ENCODE results near the gene BLOC1S1. TPM values are rescaled to one million over a fixed set of nuclear protein-coding genes. Genes with fewer than 3 reads are reported as not detected.

Gene BLOC1S1
- total and polyA plus RNA-seq, 5 experiments from 2014 or later, result 62.9 to 133 (median 84.3) TPM

DNA sequence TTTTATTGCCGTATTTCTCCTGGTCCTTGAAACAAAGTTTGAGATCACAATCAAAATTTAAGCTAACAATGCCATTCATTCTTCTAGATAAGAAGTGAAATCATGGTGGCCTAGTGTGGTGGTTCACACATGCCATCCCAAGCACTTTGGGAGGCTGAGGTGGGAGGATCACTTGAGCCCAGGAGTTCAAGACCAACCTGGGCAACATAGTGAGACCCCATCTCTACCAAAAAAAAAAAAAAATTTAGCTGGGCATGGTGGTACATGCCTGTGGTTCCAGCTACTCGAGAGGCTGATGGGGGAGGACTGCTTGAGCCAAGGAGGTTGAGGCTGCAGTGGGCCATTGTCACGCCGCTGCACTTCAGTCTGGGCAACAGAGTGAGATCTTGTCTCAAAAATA is 51.3 kb downstream of the BLOC1S1 start:
- no peak for ATAC-seq
- H3K27ac Mint-ChIP-seq, result no peak overlapping the region
- no peak for DNase-seq
- H3K9me3 Mint-ChIP-seq, result no peaks in the 10 kb centered on the region
- POLR2A ChIA-PET, result interaction anchor here (0.6 to 1.5 kb wide), 4 partner anchors 23 to 963 kb away, joined by 3 to 5 read pairs (median 4); partner anchors contain the start of gene RNF41
- no peak overlapping the region for H3K4me3 Mint-ChIP-seq
- peaks cover 0 to 60% (median 4%) of the 10 kb centered on the region in 3 donors for H3K36me3 Mint-ChIP-seq
- H3K4me1 Mint-ChIP-seq, result peaks cover 4 to 26% (median 16%) of the 10 kb centered on the region in 4 donors
- no peaks in the 10 kb centered on the region for H3K27me3 Mint-ChIP-seq

Other genes with a start within 250 kb of the BLOC1S1 start
- gene OR6C70, start 245.9 kb upstream of the BLOC1S1 start, total RNA-seq, result not detected
- not detected for gene OR6C70, start 245.9 kb upstream of the BLOC1S1 start, polyA plus RNA-seq
- gene OR6C68, start 223.7 kb upstream of the BLOC1S1 start, total RNA-seq, result not detected
- gene OR6C68, start 223.7 kb upstream of the BLOC1S1 start, polyA plus RNA-seq, result not detected
- not detected for gene OR6C4, start 166.4 kb upstream of the BLOC1S1 start, total RNA-seq
- not detected for gene OR6C4, start 166.4 kb upstream of the BLOC1S1 start, polyA plus RNA-seq
- gene OR2AP1, start 143.6 kb upstream of the BLOC1S1 start, total RNA-seq, result not detected
- not detected for gene OR2AP1, start 143.6 kb upstream of the BLOC1S1 start, polyA plus RNA-seq
- gene OR10P1, start 79.2 kb upstream of the BLOC1S1 start, total RNA-seq, result not detected
- gene OR10P1, start 79.2 kb upstream of the BLOC1S1 start, polyA plus RNA-seq, result not detected
- 1 to 10 TPM; 5.2 to 7.0 TPM for gene ITGA7, start 8.1 kb upstream of the BLOC1S1 start, total RNA-seq
- gene ITGA7, start 8.1 kb upstream of the BLOC1S1 start, polyA plus RNA-seq, result 1 to 10 TPM in 2 of 3 donors, not detected in 1; 1.5 to 1.7 TPM
- 10 to 100 TPM; 28.8 to 30.4 TPM for gene RDH5, start 4.3 kb downstream of the BLOC1S1 start, total RNA-seq
- 1 to 10 TPM in 2 of 3 donors, not detected in 1; 1.0 to 1.4 TPM for gene RDH5, start 4.3 kb downstream of the BLOC1S1 start, polyA plus RNA-seq
- gene CD63, start 13.0 kb downstream of the BLOC1S1 start, total RNA-seq, result 10 to 100 TPM; 41.0 to 46.5 TPM
- gene CD63, start 13.0 kb downstream of the BLOC1S1 start, polyA plus RNA-seq, result 100 to 1,000 TPM; 119 to 412 (median 135) TPM
- 1 to 10 TPM; 5.8 to 7.7 TPM for gene GDF11, start 27.1 kb downstream of the BLOC1S1 start, total RNA-seq
- gene GDF11, start 27.1 kb downstream of the BLOC1S1 start, polyA plus RNA-seq, result 1 to 10 TPM in 1 of 3 donors, under 1 TPM in 2; 0.82 to 1.5 (median 0.99) TPM
- 10 to 100 TPM; 43.6 to 43.9 TPM for gene SARNP, start 101.7 kb downstream of the BLOC1S1 start, total RNA-seq
- gene SARNP, start 101.7 kb downstream of the BLOC1S1 start, polyA plus RNA-seq, result 100 to 1,000 TPM in 1 of 3 donors, 10 to 100 TPM in 2; 93.6 to 104 (median 94.0) TPM
- gene ORMDL2, start 102.0 kb downstream of the BLOC1S1 start, total RNA-seq, result 10 to 100 TPM; 43.2 to 46.8 TPM
- gene ORMDL2, start 102.0 kb downstream of the BLOC1S1 start, polyA plus RNA-seq, result 10 to 100 TPM; 71.6 to 92.5 (median 90.3) TPM
- 10 to 100 TPM; 34.7 to 35.0 TPM for gene DNAJC14, start 113.5 kb downstream of the BLOC1S1 start, total RNA-seq
- gene DNAJC14, start 113.5 kb downstream of the BLOC1S1 start, polyA plus RNA-seq, result 10 to 100 TPM; 31.0 to 39.6 (median 35.5) TPM
- under 1 TPM in 1 of 2 experiments, not detected in 1; 0.55 TPM for gene MMP19, start 126.9 kb downstream of the BLOC1S1 start, total RNA-seq
- not detected for gene MMP19, start 126.9 kb downstream of the BLOC1S1 start, polyA plus RNA-seq
- gene PYM1, start 211.8 kb downstream of the BLOC1S1 start, total RNA-seq, result 10 to 100 TPM; 33.1 to 44.4 TPM
- 10 to 100 TPM; 54.4 to 65.7 (median 55.0) TPM for gene PYM1, start 211.8 kb downstream of the BLOC1S1 start, polyA plus RNA-seq
- 1,000 to 10,000 TPM; 1,302 to 1,328 TPM for gene DGKA, start 215.1 kb downstream of the BLOC1S1 start, total RNA-seq
- gene DGKA, start 215.1 kb downstream of the BLOC1S1 start, polyA plus RNA-seq, result 100 to 1,000 TPM; 145 to 378 (median 232) TPM
- not detected for gene PMEL, start 250.0 kb downstream of the BLOC1S1 start, total RNA-seq
- under 1 TPM in 1 of 3 donors, not detected in 2; 0.15 TPM for gene PMEL, start 250.0 kb downstream of the BLOC1S1 start, polyA plus RNA-seq

Data from naive thymus-derived CD8-positive, alpha-beta T cell (primary cell).